HG02885 (cell line): ENCODE measurements around the gene FAM13A.
"Not testable (repeated sequence)": the region's sequence is repeated elsewhere in the genome, so short reads cannot be mapped to it uniquely, and the experiment has no call there.

Experiments used
- ATAC-seq: cut with Tn5 transposase; IDR thresholded peaks from one replicate; pipeline ENCODE4 v1.9.1; 2021; ENCODE audit warnings: mild to moderate bottlenecking; ENCODE audit not compliant: unreplicated experiment, poor library complexity

The FAM13A gene

DNA sequence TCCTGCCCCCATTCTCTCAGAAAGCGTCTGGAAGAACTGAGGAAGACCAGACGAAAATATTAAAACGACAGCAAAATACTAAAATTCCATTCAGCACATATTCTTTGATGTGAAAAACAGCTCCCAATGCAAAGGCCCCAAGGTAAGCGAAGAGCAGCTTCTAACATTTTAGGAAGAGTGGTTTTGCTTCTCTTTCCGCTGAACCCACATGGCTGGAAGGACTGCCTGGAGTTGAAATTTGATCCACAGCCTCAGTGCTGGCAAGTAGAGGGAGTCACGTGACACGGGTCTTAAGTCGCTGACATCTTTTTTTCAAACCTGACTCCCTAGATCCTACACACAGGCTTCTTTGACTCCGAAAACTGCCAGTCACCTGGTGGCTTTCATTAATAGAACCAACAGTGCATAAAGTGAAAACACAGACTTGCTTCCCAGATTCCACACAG, at the start of gene FAM13A:
TSS of gene FAM13A (minus strand) at position 233 of the 446 bp plus-strand sequence. CDS start at position 12, 221 bp downstream.
- peak; percentile 63 for ATAC-seq

DNA sequence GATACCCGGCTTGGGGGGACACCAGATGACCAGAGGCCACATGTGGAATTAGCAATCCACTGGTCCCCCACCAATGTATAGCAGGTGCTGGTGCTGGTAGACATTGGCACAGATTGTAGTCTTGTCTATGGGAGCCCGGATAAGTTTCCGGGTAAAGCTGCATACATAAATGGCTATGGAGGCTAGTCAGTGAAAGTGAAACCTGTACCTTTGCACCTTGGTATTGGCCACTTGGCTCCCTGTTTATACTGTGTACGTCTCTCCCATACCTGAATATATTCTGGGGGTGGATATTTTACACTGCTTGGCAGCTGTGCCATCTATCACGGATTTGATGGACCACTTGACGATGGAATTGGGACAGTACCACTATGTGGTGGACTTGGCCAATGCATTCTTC, 48.7 kb upstream of the FAM13A start:
- ATAC-seq, result no peak

DNA sequence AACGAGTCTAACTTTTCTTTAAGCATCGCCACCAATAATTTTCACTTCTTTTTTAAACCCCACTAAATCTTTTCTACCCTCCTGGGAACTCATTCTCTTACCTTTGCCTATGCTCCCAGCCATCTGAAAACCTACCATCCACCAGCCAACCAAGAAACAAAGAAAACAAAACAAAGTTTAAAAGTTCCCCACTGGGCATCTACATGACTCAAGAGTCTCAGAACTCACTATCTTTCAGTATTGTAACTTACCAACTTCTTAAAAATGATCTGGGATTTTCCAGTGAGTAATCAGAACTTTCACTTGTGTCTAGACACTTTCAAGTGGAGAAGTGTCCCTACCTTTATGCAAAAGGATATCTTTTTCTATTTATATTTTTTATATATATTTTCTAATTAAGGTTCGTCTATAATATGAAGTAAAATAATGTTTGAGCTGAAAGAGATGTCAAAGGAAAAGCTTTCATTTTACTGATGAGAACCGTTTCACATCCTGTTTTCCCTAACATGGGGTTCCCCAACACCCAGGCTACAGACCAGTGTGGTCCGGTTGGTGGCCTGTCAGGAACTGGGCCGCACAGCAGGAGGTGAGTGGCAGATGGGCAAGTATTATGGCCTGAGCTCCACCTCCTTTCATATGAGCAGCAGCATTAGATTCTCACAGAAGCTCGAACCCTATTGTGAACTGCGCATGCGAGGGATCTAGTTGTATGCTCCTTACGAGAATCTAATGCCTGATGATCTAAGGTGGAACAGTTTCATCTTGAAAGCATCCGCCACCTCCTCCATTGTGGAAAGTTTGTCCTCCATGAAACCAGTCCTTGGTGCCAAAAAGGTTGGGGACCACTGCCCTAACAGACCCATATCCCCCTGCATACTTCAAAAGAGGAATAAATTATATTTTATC, 44.5 kb upstream of the FAM13A start:
- peak; percentile 96 for ATAC-seq

DNA sequence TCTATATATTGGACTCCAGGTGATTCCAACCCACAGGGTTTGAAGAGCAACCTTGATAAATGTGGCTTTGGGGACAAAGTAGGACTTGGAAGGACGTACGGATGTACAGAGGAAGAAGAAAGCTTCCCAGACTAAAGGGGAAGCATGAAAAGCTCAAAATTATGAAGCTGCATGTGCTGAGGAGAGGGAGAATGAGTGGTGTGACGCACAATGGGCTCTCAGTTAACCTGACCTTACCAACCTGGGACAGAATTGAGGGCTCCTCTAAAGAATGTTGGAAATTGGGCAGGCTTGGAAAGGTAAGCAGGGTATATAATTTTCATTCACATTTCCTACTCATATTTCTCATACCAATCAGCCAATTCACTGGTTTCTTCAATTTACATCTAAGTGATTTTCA, 43.9 kb upstream of the FAM13A start:
- peak; percentile 11 for ATAC-seq

DNA sequence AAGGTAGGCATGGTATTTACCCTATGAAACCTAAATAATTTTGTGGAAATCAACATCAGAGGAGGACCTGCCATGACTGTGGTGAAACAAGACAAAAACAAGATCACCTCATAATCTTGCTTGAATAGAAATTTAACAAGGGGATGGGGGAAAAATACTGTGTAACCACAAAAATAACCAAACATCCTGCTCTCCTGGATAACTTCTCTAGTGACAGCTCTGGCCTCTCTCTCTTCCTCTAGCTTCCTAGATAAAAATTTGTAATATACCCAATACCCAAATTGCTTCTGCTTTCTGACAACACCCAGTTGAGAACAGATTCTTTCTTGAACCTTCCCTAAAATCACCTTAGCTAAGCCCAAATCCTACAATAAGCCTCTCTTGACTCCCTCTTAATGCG, 42.5 kb upstream of the FAM13A start:
- no peak for ATAC-seq

DNA sequence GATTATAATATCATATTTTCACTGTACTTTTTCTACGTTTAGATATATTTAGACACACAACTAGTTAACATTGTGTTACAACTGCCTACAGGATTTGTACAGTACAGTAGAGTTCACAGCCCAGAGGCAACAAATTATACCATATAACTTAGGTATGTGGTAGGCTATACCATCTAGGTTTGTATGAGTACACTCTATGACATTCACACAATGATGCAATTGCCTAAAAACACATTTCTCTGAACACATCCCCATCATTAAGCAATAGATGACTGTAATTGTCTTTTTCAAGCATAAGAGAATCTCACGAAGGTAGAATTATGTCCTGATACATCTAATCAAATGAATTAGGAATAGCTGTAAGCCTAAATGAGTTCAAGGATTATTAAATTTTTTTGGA, 42.0 kb upstream of the FAM13A start:
- no peak for ATAC-seq

DNA sequence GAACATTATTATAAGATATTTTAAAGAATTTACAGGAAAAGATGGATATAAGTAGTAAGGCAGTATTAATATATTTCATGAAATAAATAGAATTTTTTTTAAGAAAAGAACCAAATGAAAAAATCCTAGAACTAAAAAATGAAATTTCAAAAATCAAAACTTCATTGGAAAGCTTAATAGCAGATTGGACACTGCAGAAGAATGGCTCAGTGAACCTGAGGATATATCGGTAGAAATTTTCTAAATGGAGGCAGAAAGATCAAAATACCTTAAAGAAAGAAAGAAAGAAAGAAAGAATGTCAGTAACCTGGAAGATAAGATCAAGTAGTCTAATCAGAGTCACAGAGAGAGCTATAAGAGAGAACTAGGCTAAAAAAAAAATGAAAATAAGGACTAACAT, 21.3 kb upstream of the FAM13A start:
- no peak for ATAC-seq

DNA sequence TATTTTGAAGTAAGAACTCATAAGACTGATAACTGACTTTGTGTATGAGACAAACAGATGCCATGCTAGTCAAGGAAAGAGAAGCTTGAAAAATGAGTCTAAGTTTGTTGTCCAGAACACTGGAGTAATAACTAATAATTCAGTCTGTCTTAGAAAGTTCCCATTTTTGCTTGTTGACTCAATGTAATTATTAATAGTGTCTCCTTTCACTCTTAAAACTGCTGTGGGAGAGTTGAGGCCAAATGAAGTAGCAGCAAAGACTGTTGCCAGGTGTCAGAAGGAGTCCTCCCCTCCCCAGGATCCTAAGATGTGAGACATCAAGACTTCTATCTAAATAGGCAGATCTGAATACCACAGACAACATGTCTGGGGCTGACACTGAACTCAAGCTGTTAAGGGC, 20.8 kb upstream of the FAM13A start:
- no peak for ATAC-seq

DNA sequence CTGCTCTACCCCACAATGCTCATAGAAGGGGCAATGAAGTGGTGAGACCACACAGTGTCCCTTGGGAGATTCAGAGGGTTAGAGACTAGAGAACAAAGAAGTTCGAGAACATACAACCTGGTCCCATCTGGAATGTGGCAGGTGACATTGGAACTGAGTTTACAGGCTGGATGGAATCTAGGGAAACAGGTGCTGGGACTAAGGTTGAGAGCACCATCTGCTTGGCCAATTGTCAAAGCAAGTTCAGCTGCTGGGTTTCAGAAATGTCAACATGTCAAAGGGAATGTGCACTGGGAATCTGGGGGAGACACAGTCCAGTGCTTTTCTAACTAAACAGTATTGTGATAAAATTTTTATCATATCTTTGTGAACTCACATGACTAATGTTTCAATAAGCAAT, 15.9 kb upstream of the FAM13A start:
- ATAC-seq, result no peak

DNA sequence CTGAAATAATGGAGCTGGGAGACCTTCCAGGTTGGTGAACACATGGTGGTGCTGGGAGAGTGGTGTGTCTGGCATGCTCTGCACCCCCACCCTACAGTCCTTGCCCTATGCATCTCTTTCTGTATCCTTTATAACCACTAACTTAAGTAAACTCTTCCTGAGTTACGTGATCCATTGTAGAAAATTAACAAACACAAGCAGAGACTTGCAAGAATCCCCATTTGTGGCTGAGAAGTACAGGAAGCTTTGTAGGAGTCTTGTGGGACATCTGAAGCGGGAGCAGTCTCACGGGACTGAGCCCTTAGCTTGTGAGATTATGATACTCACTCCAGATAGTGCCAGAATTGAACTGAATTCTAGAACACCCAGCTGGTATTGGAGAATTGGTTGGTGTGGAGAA, 14.3 kb upstream of the FAM13A start:
- ATAC-seq, result no peak

DNA sequence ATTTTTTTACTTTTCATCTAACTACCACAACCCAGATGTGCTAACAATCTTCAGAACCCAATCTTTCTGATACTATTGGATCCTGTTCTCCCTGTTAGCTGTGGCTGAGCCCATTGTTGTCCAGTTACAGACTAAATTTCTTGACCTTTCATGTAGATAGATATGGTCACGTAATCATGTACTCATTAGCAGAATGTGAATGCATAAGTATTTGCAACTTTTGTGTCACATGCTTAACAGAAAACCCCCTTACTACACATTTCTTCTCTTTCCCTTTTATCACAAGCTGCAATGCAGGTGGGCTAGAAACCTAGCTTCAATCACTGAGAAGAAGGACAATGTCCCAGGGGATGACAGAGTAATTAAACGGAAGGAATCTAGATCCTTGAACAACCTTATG, 13.1 kb upstream of the FAM13A start:
- ATAC-seq, result peak; percentile 37

DNA sequence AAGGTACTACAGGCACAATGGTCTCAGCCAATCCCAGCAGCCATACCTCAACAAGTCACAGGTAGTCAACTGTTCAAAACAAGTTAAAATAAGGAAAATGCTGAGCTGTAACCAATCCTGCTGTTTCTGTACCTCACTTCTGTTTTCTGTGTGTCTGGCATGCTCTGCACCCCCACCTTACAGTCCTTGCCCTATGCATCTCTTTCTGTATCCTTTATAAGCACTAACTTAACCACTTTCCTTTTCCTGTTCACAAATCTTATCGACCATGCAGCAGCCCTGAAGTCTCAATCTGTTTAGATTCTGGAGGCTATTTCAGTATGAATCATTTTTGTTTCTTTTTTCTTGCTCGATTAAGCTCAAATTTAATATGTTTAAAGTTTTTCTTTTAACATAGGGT, 12.5 kb upstream of the FAM13A start:
- ATAC-seq, result peak; percentile 79

DNA sequence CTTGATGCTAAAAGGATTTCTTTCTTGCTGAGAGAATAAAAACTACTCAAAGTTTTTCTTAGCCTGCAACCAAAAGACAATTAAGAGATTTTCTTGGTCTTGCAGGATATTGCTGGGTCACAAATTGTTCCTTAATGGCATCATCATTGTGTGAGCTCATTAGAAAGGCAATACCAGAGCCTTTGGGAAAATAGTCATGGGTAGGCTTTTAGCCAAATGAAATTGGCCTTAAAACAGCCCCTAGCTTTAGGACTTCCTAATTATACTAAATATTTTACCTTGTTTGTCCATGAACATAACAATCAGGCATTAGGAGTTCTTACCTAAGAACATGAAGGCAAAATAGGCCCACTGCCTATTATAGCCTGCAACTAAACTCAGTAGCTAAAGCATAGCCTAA, 10.4 kb upstream of the FAM13A start:
- no peak for ATAC-seq

DNA sequence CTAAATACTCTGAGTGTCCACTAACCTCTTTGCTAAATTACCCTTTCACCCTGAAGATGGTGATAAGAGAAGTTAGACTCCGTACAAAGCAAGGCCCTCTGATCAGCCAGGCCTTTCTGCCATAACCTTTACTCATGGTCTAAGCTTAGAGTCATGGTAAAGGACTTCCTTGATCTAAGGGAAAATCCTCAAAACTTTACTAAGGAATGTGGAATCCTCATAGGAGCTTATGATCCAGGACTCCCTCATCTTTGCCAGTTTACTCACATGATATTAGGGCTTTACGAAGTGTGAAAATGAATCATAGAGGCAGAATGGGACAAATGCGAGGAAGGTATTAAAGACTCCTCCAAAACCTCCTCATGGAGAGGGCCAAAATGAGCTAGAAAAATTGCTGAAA, 7.9 kb upstream of the FAM13A start:
- ATAC-seq, result no peak

DNA sequence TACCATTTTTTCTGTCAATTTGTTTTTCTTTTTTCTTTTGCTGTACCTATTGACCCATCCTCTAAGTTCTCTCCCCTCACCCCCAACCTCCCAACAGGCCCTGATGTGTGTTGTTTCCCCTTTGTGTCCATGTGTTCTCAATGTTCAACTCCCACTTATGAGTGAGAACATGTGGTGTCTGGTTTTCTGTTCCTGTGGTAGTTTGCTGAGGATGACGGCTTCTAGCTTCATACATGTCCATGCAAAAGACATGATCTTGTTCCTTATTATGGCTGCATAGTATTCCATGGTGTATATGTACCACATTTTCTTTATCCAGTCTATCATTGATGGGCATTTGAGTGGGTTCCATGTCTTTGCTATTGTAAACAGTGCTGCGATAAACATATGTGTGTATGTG, 859 bp upstream of the FAM13A start:
- not testable (repeated sequence) for ATAC-seq

DNA sequence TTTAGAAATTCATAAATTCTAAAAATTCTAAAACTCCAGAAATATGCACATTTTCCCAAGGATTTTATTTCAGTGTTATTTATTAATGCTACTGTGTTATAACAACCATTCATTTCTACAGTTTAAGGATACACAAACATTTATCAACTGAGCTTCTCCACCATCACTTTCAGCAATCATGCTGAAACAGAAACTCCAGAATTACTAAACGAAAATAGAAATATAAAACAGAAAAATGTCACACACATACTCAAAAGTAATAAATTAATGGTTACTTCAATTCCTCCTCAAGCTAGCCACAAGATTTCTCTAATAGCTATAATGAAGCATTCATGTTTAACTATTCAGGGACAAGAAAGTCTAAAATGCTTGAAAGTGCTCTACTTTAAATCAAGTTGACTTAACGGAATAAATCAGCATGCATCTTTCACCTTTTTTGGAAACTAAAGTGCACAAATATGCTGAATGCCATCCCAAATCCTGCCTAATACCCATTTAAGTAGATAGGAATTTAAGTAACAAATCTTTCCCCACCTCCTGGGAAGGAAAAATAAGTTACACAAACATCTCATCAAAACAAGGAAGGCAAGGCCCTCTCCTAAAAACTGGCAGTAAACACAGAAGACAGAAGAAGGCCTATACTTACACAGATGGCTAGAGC, 563 bp downstream of the FAM13A start:
- peak; percentile 41 for ATAC-seq

DNA sequence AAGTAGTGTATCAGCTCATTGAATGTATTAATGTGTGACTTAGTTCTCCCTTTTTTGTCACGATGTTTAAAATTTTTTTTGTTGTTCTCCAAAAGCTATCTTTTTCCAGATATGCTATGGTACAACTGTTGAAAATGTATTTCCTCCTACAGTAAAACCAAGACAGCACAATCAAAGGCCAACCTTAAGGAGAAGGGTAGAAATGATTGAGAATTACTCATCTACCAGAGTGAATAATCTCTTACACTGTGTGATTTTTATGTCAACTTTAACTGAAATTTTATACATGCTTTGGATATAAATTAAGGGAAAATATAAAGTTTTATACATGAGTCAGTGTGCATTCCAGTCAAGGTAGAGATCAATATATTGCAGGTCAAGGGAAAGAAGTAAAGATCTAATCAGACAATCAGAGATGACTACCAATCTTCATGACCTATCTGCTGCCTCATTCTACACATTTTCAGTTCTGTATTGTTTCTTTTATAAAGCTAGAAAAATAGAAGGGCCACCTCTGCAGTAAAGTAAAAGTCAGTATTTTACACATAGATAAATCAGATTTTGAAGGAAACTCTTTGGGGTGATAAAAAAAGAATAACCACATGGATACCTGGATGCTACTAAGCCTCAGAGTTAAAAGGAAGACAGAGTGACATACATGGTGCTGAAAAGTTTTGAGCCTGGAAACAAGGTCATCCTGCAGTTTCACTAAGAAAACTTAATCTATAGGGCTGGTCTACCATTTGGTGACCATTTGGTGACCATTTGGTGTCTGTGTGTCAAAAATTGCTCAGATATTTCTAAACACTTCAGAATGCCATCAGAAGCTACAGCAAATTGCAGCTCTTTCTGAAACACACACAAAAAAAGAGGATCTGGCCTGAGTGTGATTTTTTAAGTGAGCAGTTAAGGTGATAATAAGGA, 1.6 kb downstream of the FAM13A start:
- no peak for ATAC-seq

DNA sequence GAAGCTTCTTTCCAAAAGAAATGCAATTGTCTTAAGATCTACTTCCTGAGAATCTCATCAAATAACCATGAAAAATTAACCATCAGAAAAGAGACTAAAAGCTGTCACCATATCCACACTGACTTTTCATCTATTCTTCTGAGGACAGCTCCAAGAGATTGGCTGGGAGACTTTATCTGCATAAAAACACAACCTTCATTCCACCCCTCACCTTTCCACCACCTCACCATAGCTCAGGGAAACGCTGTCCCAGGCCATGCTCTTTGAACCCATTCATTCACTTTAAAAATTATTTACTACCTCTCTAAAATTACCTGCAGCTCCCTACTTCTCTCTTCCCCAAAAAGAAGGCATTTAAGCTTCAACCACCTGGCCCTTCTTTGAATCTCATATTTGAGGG, 2.4 kb downstream of the FAM13A start:
- ATAC-seq, result no peak

DNA sequence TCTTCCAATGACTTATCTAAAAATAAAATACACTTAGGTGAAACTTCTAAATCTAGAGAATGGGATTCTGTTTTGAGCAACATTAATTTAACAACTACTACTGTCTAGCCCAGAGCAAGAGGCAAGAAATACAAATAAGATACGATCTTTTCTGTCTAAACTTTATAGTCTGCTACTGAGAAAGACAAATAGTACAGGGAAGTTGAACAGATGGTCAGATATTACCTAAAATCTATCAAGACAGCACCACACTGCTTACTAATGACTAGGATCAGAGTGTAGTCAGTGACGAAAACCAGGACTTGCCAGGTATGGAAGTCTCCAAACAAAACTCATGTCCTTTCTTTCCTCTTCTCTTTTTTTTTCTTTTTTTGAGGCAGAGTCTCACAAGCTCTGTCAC, 7.1 kb downstream of the FAM13A start:
- ATAC-seq, result no peak

DNA sequence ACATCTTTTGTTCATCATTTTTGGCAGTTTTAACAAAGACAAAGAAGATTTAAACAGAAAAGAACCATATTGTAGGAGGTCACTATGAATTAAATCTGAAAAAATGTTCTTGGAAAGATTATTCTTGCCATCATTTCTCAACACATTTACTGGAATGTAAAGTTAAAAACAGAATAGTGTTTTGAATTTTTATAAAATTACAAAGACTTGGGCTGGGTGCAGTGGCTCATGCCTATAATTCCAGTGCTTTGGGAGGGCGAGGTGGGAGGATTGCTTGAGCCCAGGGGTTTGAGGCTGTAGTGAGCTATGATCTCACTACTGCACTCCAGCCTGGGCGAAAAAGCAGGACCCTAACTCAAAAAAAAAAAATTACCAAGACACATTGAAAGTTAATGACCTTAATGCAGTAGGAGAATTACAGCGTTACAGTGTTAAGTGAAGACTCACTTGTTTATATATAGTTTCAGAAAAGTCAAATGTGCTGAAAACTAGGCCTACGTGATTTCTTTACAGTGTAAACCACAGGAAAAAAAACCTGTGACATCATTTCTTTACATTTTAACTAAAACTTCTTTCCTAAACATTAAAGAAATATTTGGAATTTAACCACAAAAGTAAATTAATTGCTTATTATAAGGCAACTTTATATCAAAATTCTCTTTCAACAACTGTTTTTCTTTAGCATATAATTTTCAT, 7.9 kb downstream of the FAM13A start:
- no peak for ATAC-seq
